WI38 (cell line): ENCODE measurements around the gene MCRIP1.

Experiments used
- H3K4me3 ChIP-seq: 2 replicates; pipeline ENCODE4 v1.5.1; 2011; ENCODE audit warnings: low read depth, mild to moderate bottlenecking, control low read depth, low read length
- CTCF ChIP-seq: IDR thresholded peaks from 2 replicates; pipeline ENCODE4 v1.5.1; 2012; ENCODE audit warnings: low read depth, mild to moderate bottlenecking, control low read depth, low read length

The MCRIP1 gene

DNA sequence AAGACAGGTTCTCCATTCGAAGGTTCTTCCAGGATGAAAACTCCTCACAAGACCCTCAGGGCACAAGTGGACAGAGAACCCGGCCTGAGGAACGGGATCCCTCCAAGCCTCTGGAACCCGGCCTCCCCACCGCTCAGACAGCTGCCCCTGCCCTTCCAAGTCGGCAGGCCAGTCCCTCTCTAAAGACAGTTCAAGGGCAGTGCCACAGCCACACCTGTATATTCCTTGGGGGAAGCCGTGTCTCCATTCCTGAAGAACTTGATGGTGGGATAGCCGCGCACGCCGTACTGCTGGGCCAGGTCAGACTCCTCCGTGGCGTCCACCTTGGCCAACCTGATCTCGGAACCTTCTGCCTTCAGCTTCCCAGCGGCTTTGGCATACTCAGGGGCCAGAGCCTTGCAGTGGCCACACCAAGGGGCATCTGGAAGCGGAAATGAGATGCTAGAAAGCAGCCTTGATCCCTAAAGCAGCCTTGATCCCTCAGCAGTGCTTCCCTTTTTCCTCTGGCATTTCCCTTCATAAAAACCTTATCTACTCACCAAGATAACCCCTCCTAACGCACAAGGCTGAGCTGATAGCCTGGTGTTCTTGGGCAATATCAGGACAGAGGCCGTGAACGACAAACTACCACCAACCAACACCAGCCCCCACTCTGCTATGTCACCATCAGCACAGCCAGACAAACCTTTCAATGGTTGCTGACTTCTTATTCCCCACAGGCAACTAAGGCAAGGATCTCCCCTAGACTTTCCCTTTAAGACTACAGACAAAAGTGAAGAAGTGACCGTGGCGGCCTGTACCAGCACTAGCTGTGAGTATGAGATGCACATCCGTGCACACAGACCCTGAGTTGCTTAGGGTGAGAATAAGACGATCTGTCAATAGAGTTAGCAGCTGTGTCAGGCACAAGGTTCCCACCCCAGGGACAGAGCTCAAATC, 26.1 kb upstream of the MCRIP1 start:
- no peak for TF ChIP-seq CTCF
- H3K4me3 ChIP-seq = peak overlapping the region; percentile 96

- peak overlapping the region; percentile 96 for H3K4me3 ChIP-seq
- TF ChIP-seq CTCF = no peak
Observed at GRCh38 chr17:81858170-81858966, 25.3 kb upstream of the MCRIP1 start.

- H3K4me3 ChIP-seq = no peak overlapping the region
- TF ChIP-seq CTCF = no peak
Observed at GRCh38 chr17:81854974-81855774, 22.1 kb upstream of the MCRIP1 start.

DNA sequence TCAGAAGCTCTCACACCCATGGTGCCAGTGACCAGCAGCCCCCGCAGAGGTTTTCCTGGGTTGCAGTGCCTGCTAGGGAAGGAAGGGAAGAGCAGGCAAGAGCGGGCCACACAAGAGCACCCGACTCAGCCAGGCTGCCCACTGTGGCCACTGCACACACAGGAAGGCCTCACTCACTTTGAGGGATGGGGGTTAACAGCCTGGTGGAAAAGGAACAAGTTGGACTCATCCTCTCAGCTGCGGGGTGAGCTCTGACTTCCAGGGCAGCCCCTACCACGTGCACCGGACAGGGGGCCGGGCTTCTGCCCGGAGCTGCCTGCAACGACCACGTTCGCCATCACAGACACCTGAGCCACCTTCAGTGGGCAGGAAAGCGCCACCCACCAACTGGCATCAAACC, 19.1 kb upstream of the MCRIP1 start:
- no peak overlapping the region for H3K4me3 ChIP-seq
- TF ChIP-seq CTCF = no peak

- H3K4me3 ChIP-seq = no peak overlapping the region
- no peak for TF ChIP-seq CTCF
Observed at GRCh38 chr17:81851423-81851822, 18.3 kb upstream of the MCRIP1 start.

DNA sequence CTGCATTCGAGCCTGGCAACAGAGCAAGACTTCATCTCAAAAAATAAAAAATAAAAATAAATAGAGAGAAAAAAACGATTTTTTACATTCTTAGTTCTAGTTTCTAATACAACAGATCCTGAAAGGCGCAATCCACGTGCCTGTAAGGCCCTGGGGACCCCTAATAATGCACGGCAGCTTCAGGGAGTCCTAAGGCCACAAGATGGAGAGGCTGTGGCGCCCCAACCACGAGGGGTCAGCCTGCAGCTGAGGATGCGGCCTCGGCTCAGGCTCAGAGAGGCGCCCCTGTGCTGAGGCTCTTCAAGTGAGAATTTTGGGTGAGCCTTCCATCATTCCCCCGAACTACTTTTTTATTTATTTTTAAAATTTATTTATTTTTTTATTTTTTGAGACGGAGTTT, 16.4 kb upstream of the MCRIP1 start:
- TF ChIP-seq CTCF = no peak
- H3K4me3 ChIP-seq = no peak overlapping the region
